NCI-H446 (cell line): ENCODE measurements around the gene TIRAP.
"Not testable (repeated sequence)": the region's sequence is repeated elsewhere in the genome, so short reads cannot be mapped to it uniquely, and the experiment has no call there.

ENCODE experiments used
- DNase-seq, 2 experiments: peaks; one replicate each; lab custom pipeline; 2025; lab: John Stamatoyannopoulos, UW

TIRAP gene, protein sequence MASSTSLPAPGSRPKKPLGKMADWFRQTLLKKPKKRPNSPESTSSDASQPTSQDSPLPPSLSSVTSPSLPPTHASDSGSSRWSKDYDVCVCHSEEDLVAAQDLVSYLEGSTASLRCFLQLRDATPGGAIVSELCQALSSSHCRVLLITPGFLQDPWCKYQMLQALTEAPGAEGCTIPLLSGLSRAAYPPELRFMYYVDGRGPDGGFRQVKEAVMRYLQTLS

DNA sequence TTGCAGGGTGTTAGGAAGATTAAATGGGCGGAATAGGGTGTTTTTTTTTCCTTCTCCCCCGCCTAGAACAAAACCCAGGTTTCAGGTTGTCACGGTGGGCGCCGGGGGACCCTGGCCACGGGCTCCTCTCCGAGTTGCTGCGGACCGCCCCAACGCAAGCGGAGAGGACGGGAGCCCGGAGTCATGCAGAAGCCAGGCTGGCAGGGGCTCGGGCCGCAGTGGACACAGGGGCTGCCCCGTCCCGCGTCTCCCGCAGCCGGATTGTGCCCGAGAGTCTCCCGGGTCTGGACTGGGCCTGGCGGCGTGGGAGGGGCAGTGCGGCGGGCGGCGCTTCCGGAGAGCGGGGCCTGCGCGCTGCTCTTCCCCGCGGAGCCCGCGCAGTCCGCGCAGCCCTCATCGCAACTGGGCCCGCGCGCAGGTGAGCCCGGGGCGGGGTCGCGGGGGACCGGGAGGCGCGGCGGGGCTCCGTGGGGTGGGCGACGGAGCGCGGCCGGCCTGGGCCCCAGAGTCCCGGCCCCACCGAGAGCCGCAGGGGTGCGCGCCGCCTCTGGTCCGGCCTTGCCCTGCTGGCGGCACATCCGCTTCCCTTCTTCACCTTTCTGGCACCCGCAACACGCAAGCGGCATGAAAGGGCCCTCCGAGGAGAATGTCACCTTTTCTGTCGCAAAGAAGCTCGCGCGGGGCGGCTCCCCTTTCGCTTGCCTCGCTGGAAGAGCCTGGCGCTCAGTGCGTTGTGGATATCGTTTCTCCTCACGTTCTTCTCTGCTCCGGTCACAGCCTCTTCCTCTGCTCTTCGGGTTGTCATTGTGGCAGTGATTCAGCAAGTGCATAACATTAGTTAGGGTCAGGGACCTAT lies at the start of gene TIRAP:
Gene TIRAP (plus strand): TSS at position 358 of the 856 bp plus-strand sequence. CDS start 7,802 bp downstream, outside the sequence.
- peak in 1 of 2 experiments; percentile 57 for DNase-seq

DNA sequence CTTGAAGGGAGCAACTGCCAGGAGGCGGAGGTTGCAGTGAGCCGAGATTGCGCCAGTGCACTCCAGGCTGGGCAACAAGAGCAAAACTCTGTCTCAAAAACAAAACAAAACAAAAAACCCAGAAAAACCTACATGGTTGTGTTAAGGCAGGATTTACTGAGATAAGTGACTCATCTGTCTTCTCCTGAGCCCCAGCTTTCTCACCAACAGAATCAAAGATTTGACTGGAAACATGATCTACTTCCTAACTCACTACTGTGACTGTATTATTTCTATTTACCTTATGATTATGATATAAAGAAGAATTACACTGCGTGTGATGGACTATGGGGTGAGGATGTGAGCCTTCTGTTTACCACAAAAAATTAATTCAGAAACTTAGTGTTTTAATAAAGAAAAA lies 49.5 kb upstream of the TIRAP start:
- no peak for DNase-seq

DNA sequence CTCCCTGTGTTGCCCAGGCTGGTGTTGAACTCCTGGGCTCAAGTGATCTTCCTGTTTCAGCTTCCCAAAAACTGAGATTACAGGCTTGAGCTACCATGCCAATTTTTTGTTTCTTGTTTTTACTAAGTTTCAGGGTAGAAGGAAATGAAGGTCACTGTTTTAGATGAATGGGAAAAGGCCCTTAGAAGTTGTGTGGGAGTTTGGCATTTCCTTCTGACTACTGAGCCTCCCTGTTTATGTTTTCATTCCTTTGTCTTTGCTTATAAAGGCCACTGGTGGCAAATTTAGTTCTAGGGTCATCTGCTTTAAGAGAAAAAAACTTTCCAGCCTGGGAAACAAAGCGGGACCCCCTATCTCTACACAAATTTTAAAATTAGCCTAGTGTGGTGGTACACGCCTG lies 36.3 kb upstream of the TIRAP start:
- no peak for DNase-seq

DNA sequence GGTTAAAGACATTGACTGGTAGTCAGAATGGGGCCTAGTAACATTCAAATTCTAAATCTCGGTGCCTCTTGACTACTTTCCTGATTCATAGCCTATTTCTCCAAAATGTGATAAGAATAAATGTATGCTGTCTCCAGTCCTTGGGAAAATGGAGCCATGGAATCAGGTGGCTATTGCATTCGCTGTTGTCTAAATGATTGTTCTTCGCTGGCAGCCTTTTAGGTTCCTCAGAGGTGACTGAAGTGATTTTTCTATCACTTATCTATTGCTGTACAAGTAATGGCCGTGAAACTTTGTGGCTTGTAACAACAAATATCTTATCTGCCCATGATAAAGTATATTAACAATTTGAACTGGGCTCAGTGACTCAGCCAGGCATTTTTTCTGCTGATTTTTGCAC lies 29.6 kb upstream of the TIRAP start:
- DNase-seq = no peak

DNA sequence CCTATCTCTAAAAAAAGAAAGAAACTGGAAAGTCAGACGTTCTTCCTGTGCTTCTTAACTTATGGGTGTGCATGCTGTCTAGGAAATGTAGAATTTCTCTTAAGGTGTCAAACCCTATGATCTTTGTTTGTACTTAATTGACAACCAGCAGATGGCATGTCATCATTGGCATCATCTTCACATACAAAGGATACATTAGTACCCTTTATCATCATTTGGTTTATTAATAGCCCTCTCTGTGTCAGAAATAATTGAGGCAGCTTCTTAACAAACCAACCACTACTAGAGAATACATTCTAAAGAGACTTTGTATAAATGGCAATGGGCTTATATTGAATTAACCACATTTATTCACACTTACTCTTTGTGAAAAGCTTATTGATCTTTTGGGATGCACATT lies 28.1 kb upstream of the TIRAP start:
- no peak for DNase-seq

DNA sequence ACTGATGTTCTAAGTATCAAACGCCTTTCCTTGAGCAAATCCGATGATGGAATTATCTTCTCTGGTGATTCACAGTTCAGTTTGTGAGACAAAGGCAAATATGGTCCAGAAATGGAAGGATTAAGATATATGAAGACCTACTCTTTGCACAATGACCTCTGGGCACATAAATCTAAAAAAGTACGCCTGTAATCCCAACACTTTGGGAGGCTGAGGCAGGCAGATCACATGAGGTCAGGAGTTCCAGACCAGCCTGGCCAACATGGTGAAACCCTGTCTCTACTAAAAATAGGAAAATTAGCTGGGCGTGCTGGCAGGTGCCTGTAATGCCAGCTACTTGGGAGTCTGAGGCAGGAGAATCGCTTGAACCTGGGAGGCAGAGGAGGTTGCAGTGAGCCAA lies 27.4 kb upstream of the TIRAP start:
- not testable (repeated sequence) for DNase-seq

DNA sequence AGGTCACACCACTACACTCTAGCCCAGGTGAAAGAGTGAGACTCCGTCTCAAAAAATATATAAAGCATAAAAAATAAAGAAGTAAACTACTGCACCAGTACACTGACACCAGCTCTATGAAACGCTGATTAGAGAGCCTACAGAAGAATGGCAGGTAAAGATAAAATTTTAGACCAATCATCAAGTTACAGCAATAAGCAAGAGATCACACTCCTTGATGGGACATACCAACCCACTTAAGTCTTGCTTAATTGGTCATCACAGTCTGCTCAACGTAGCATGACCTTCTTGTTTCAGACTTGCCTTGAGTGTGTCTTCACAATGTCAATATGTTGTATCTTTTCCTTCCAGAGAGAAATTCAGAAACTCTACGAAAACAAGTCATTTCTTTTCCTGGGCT lies 26.7 kb upstream of the TIRAP start:
- no peak for DNase-seq

DNA sequence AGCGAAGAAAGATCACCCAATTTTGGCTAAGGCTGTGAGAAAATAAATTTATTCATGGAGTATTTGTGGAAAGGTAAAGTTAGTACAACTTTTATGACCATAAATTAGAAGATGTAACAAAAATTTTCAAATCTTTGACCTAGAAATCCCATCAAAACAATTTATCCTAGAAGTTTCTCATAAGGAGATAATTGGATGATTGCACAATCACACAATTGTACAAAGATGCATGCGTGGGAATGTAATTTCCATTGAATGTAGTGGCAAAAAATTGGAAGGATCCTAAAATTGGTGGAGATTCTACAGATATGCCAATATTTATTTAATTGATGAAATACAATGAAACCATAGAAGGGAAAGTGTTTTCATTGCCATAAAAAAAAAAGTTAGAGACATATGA lies 25.7 kb upstream of the TIRAP start:
- DNase-seq = no peak

DNA sequence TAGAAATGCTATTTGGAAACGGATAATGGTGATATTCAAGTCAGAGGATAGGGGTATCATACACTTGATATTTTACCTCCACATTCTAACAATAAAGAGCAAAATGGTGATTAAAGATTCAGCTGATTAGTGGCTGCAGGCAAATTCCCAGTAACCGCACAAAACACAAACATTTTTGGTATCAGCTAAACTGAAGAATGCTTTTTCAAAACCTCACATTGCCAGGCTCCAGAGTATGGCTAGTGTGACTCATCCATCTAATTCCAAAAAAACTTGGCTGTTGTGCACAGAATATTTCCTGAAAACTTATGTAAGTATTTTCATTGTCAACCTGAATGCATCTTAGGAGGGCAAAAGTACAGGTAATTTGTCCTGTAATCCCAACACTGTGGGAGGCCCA lies 25.1 kb upstream of the TIRAP start:
- DNase-seq = no peak

DNA sequence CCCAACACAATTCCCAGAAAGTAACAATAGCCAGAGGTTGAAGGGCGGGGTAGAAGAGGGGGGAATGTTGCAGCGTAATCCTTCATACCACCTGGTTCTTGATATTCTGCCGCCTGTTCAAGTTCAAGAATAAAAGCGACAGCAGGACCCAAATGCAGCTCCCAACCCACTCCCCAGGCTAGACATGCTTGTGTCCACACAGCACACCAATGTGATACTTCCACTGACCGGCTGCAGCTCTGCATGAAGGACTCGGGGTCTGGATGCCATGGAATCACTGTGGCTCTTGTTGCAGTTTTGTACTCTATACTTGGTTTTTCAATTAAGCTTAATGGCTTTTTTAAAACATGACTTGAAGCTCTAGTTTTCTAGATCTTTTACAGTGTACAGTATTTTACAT lies 20.7 kb upstream of the TIRAP start:
- no peak for DNase-seq

DNA sequence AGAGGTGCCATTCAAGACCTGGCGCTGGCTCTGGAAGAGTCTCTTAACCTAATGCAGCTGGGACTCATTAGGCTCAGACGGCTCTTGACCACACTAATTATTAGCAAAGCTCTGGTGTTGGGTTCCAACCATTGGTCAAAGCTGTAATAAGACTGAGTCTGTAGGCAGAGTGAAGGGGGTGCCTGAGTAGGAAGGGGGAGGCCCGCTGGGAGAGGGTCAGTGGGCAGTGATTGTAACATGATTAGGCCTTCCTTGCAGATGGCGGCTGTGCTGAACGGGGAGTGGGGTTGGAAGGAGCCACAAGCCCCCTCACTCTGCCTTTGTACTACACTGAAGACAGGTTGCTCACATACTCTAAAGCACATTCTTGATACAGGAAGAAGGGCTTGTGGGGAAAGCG lies 19.4 kb upstream of the TIRAP start:
- DNase-seq = no peak

DNA sequence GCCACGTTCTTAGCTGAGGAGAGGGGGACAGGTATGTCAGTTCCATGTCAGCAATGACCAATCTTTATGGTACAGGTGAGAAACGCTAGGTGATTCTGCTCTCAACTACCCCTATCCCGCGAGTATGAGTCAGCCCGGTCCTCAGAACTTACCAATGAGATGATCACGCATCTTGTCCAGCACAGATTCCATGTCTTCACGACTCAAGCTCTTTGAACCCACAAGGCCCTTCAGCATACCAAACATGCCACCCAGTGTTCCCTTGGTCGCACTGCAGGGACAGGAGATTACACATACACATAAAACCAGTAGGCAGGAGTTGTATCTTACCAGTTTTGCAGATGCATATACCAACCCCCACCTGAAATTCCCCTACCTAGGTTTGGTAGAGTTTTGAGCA lies 17.1 kb upstream of the TIRAP start:
- no peak for DNase-seq

DNA sequence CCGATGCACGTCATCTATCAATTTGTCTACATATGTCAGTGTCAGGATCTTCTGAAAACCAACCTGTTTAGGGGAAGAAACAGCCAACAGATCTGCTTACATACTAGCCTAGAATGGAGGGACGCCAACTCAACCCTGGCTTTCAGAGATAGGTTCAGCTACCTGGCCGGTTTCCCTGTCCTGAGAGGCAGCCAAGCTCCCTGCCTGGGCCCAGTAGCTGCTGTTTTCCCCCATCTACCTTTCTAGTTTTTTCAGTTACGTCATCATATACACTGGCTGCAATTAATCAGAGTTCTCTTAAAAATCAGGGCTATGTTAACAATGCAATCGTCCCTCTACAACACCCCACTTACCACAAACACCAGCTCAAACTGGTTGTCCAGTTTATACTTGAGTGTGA lies 15.2 kb upstream of the TIRAP start:
- no peak for DNase-seq

DNA sequence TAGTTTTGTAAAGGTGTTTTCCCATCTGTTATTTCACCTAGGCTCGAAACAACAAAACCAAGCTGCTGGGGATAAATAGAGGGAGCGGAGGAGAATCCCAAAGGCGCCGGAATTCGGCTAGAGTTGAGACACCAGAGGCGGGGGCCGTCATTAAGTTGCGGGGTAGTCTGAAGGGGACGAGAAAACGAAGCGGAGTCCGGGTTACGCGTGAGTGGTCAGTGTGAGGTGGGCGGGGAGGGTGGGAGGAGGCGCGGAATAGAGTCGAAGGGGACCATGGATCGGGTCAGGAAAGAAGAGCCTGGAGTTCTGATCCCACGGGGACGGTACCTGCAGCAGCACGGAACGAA lies 14.6 kb upstream of the TIRAP start:
- DNase-seq = no peak

DNA sequence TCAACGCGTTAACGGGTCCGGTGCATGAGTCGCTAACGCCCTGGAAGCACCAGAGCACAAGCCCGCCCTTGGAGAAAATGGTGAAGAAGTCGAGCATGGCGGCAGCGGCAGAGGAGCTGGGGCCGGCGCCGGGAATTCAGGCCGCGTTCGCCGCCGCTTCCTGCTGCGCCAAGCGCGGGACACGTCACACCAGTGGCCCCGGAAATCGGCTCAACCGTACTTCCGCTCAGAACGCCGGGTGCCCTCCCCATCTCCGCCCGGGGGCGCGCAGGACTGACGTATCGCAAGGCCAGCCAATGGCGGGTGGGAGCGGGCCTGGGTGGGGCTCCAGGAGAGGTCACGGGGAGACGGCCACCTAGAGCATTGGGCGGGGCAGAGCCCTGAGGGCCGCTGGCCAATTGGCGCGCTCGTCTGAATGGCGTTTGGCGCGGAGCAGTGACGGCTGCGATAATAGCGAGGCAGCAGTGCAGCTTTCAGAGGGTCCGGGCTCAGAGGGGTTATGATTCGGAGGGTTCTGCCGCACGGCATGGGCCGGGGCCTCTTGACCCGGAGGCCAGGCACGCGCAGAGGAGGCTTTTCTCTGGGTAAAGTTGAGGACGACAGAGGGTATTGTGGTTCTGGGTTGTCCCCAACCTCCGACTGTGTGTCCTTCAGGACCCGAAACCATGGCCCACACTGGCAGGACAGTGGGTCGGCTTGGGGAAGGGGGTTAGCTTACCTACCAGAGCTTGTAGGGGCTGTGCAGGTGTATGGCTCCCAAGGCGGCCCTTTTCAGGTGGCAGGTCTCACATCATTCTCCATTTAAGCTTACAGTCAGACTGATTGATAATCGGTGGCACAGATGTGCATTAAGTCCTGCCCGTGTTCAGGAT lies 13.9 kb upstream of the TIRAP start, which contains the start of the genes FOXRED1 and SRPRA:
Gene FOXRED1 (plus strand): TSS at position 447 of the 872 bp plus-strand sequence. CDS start 53 bp downstream, at position 500.
Gene SRPRA (minus strand): TSS at position 188 of the 872 bp plus-strand sequence. CDS start 91 bp downstream, at position 97.
- DNase-seq = peak; percentile 98 to 99

DNA sequence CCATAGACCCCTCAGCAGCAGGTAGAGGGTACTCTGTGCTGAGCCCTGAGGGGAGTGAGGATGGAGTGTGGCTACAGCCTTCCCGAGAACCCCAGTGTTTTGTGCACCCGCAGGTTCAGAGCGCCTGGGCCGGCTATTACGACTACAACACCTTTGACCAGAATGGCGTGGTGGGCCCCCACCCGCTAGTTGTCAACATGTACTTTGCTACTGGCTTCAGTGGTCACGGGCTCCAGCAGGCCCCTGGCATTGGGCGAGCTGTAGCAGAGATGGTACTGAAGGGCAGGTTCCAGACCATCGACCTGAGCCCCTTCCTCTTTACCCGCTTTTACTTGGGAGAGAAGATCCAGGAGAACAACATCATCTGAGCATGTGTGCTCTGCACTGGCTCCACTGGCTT lies 5.6 kb upstream of the TIRAP start:
- no peak for DNase-seq

DNA sequence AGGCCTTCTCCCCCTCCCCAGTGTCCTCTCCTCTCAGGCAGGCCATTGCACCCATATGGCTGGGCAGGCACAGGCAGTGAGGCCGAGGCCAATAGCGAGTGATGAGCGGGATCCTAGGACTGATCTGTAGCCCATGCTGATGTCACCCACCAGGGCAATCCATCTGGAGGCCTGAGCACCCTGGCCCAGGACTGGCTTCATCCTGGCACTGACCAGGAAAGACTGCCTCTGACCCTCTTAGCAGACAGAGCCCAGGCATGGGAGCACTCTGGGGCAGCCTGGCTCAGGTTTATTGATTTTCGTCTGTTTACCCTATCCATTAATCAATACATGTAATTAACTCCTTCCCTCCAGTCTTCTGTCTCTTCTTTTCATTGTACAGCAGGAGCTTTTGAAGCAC lies 5.1 kb upstream of the TIRAP start:
- DNase-seq = no peak

DNA sequence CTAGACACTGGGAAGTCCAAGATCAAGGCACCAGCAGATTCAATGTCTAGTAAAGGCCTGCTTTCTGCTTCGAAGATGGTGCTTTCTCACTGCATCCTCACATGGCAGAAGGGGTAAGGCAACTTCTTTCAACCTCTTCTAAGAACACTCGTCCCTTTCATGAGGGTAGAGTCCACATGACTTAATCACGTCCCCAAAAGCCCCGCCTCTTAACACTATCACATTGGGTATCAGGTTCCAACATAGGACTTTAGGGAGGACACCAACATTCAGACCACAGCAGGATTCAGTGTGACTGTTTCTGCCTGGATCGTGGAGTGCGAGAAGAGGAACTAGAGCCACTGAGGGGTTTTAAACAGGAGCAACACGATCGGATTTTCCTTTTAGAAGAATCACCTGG lies 3.7 kb upstream of the TIRAP start:
- no peak for DNase-seq

DNA sequence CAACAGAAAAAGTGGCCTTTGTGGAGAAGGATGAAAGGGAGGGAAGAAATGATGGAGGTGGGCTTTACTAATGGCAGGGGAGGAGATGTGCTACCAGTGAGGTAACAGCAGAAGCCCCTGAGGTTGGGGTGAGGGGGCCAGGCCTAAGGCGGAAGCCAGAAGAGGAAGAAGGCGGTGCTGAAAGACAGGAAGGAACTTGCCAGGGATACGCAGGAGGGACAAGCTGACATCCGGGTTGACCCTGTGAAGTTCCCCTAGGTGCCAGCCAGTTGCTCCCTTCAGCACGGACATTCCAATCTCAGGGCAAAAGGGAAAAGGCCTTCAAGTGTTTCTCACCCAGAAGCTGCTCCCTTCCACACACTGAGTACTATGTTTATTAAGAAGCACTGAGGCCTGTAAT lies 2.3 kb upstream of the TIRAP start:
- DNase-seq = no peak

DNA sequence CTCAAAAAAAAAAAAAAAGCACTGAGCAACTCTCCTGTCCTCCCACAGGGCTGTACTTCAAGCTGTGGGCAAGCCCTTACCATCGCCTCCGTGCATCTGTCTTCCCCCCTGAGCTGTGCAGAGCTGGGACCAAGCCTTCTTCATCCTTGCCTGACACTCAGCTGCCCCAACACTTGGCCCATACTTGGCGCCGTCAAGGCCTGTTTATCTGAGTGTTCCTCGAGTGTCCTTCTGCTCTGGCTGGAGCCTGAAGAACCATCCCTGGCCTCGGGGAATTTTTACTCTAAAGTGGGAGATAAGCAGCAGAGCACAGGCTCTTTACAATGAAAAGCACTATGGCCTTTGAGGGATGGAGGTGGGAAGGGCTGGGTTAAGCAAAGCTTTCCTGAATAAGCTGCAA lies 1.6 kb upstream of the TIRAP start:
- DNase-seq = no peak

DNA sequence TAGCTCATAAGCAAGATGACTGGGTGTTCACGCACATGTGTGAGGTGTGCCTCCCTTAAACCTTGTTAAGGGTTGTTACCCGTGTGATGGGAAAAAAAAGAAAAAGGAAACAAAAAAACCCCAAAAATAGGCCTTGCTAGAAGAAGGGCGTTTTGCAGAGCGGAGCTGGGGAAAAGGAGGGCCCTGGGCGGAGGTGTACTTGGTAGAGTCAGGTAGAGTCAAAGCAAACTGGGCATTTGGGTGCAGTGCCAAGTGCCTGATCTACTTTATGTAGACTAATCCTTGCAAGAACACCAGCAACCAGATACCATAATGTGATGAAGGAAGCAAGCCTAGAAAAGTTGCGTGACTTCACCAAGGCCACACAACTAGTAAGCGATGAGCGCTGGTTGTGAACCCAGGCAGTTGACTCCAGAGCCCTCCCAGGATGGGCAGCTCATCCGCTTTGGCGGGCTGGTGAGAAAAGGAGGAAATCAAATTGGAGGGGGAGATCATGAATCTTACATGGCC lies 1.2 kb upstream of the TIRAP start:
- DNase-seq = no peak

DNA sequence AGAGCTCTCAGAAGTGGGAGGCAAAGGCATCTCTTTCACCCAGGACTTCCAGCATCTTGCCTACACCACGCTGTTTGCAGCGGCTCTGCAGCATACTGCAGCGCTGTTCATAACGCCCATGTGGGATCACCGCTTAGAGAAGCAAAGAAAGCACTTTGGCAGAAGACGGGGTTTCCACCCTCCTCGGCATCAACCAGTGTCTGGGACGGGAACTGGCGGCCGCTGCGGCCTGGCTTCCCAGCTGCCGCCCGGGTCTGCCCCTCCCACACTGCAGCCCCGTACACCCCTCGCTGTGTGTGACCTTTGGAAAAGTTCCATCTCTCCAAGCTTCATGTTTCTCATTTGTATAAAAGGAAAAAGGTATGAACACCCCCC lies 545 bp upstream of the TIRAP start:
- DNase-seq = peak in 1 of 2 experiments; percentile 33
